Vagina (tissue), 2 donors: ENCODE measurements around the gene P2RY1.

Experiments used
- CTCF ChIP-seq, 3 experiments: fragments of 450-650 bp in 2 of 3; fragments of 200-600 bp in 1 of 3; sonication (generic) in 1 of 3; IDR thresholded peaks; one replicate each; pipeline ENCODE4 v1.5.1; 2017 to 2019; ENCODE audit warnings: antibody characterized with exemption in 3 of 3, mild to moderate bottlenecking in 2 of 3, moderate library complexity in 2 of 3
- POLR2AphosphoS5 ChIP-seq, 2 donors: sonication (generic); formaldehyde crosslinking; IDR thresholded peaks; one replicate each; pipeline ENCODE4 v1.9.0; 2017; ENCODE audit warnings: antibody characterized with exemption in 2 of 2, mild to moderate bottlenecking in 2 of 2, low read depth in 1 of 2; ENCODE audit not compliant: insufficient read depth in 1 of 2

DNA sequence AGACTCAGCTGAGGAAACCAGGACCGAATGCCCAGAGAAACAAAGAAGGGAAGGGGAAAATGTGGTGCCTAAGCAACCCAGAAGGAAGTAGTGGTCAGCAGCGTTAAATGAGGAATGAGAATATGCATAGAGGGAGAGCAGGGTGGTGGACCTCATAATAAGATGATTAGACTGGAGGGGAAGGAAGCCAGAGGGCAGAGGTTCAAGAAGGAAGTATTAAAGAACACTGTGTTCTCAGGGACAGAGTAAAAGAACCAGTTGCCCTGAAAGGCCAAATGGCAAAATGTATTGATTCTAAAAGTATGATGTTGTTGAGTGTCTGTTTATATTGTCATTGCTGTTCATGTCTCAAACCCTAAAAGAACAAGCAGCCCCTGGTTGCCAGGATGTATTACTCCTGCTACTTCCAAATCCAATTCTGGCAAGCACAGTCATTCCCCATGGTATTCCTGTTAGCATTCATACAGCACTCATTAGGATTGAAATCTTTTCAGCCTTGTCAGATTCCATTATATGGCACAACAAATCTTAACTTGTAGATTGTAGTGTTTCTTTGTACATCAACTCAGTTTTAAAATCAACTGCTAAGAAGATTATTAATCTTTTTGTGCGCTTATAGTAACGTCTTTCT is 23.4 kb downstream of the P2RY1 start:
- TF ChIP-seq CTCF (IDR thresholded peaks at IDR 0.05), result no peak
- no peak for TF ChIP-seq POLR2AphosphoS5 (IDR thresholded peaks at IDR 0.05; ENCODE audit: insufficient read depth in 1 of 2, low read depth in 1 of 2)
